ENCODE results near the gene ABHD8. TPM values are rescaled to one million over a fixed set of nuclear protein-coding genes. Genes with fewer than 3 reads are reported as not detected.

Gene ABHD8
- total and polyA plus RNA-seq, 2 of the 13 experiments (the other 11 are each of a cell fraction or from before 2014, with no cell fraction given), result 6.3 to 7.2 TPM

- TF ChIP-seq CTCF (CRISPR knock-in tag; IDR thresholded peaks at IDR 0.05) (peak; percentile 94), SMC3 (IDR thresholded peaks at IDR 0.05; ENCODE audit: low read length) (peak; percentile 62), KDM1A (CRISPR knock-in tag; IDR thresholded peaks at IDR 0.05) (peak; percentile 25; the same call in 1 of the 2 replicates), HNRNPLL (IDR thresholded peaks at IDR 0.05; ENCODE audit: low read depth, low read length, poor library complexity, severe bottlenecking) (no peak), HNF1B (CRISPR knock-in tag; IDR thresholded peaks at IDR 0.05) (0 out of 2 replicates have a peak, but pooled peaks have one; percentile 32), ATF6 (CRISPR knock-in tag; conservative IDR thresholded peaks at IDR 0.05) (no peak), ZNF792 (CRISPR knock-in tag; IDR thresholded peaks at IDR 0.05) (peak; percentile 48; the same call in 1 of the 2 replicates), ZEB1 (IDR thresholded peaks at IDR 0.05; ENCODE audit: insufficient replicate concordance, low read depth) (no peak), ZNF547 (CRISPR knock-in tag; IDR thresholded peaks at IDR 0.05) (no peak), HBP1 (CRISPR knock-in tag; IDR thresholded peaks at IDR 0.05; ENCODE audit: low read depth) (no peak), FOXA3 (CRISPR knock-in tag; IDR thresholded peaks at IDR 0.05) (0 out of 2 replicates have a peak, but pooled peaks have one; percentile 19), HDAC2 (CRISPR knock-in tag; IDR thresholded peaks at IDR 0.05) (peak; percentile 43; the same call in 1 of the 2 replicates), AGO2 (optimal IDR thresholded peaks at IDR 0.05; ENCODE audit: low read depth, low read length) (no peak), ZNF687 (CRISPR knock-in tag; IDR thresholded peaks at IDR 0.05) (peak; percentile 75), RFXAP (CRISPR knock-in tag; IDR thresholded peaks at IDR 0.05; ENCODE audit: borderline replicate concordance) (no peak), ZNF441 (CRISPR knock-in tag; IDR thresholded peaks at IDR 0.05; ENCODE audit: borderline replicate concordance) (0 out of 2 replicates have a peak, but pooled peaks have one; percentile 49)
Observed at GRCh38 chr19:17260842-17261325, 42.3 kb downstream of the ABHD8 start (continued).
